CD8-positive, alpha-beta memory T cell (primary cell): ENCODE measurements around the gene MLH1. TPM values are rescaled to one million over a fixed set of nuclear protein-coding genes. Genes with fewer than 3 reads are reported as not detected.
"Not testable (repeated sequence)": the region's sequence is repeated elsewhere in the genome, so short reads cannot be mapped to it uniquely, and the experiment has no call there.

Experiments
- CTCF ChIA-PET: fragments of 350-600 bp; sonication (Branson Sonifier 250); formaldehyde crosslinking; loops from one replicate; lab custom pipeline; 2021; ENCODE audit warnings: antibody characterized with exemption; lab: Charles Lee
- POLR2A ChIA-PET: fragments of 350-600 bp; sonication (Branson Sonifier 250); formaldehyde crosslinking; loops from one replicate; lab custom pipeline; 2021; ENCODE audit warnings: antibody characterized with exemption; lab: Charles Lee
- DNase-seq, 5 donors: peaks; one replicate each; pipeline versions ENCODE4 v3.0.0 to v3.0.0-alpha.2; 2020 to 2022; ENCODE audit warnings: mixed read lengths in 1 of 5
- H3K27ac ChIP-seq: one replicate; pipeline ENCODE4 v1.7.0; 2013; ENCODE audit warnings: low read depth, mild to moderate bottlenecking, low read length, moderate library complexity
- H3K27me3 ChIP-seq: 2 replicates; pipeline ENCODE4 v1.7.0; 2013; ENCODE audit warnings: low read length, mild to moderate bottlenecking; ENCODE audit not compliant: insufficient read depth, poor library complexity, severe bottlenecking
- H3K36me3 ChIP-seq: 2 replicates; pipeline ENCODE4 v1.7.0; 2013; ENCODE audit warnings: mild to moderate bottlenecking, low read length, moderate library complexity; ENCODE audit not compliant: insufficient read depth
- H3K4me1 ChIP-seq: 2 replicates; pipeline ENCODE4 v1.7.0; 2013; ENCODE audit warnings: mild to moderate bottlenecking, low read length, moderate library complexity; ENCODE audit not compliant: insufficient read depth
- H3K4me3 ChIP-seq: 2 replicates; pipeline ENCODE4 v1.7.0; 2013; ENCODE audit warnings: mild to moderate bottlenecking, low read length
- H3K9me3 ChIP-seq: 2 replicates; pipeline ENCODE4 v1.7.0; 2013; ENCODE audit warnings: mild to moderate bottlenecking, low read length
- H3K27ac Mint-ChIP-seq, 8 donors: one replicate each; pipeline ENCODE4 v1.8.0; 2020 to 2021; ENCODE audit warnings: mixed read lengths in 8 of 8, mild to moderate bottlenecking in 6 of 8, inconsistent platforms in 3 of 8, moderate library complexity in 3 of 8
- H3K27me3 Mint-ChIP-seq, 2 donors: one replicate each; pipeline ENCODE4 v1.8.0; 2020 to 2021; ENCODE audit warnings: mixed read lengths in 2 of 2, mild to moderate bottlenecking in 1 of 2, moderate library complexity in 1 of 2
- H3K36me3 Mint-ChIP-seq, 3 donors: one replicate each; pipeline ENCODE4 v1.8.0; 2020 to 2021; ENCODE audit warnings: mixed read lengths in 3 of 3, inconsistent platforms in 1 of 3, mild to moderate bottlenecking in 1 of 3
- H3K4me1 Mint-ChIP-seq, 3 donors: one replicate each; pipeline ENCODE4 v1.8.0; 2020 to 2021; ENCODE audit warnings: mixed read lengths in 3 of 3, inconsistent platforms in 1 of 3, mild to moderate bottlenecking in 1 of 3
- H3K4me3 Mint-ChIP-seq, 7 donors: one replicate each; pipeline ENCODE4 v1.8.0; 2020 to 2021; ENCODE audit warnings: mixed read lengths in 7 of 7, mild to moderate bottlenecking in 6 of 7, moderate library complexity in 4 of 7, inconsistent platforms in 2 of 7
- H3K9me3 Mint-ChIP-seq, 5 donors: one replicate each; pipeline ENCODE4 v1.8.0; 2020 to 2022; ENCODE audit warnings: mixed read lengths in 5 of 5, mild to moderate bottlenecking in 3 of 5, moderate library complexity in 2 of 5, inconsistent platforms in 1 of 5
- polyA plus RNA-seq: library from polyadenylated mRNA; unstranded; fragments of 300-500 nt; fragmentation: Illumina TruSeq; gene quantifications from one replicate; pipeline ENCODE4 v1.2.3, GENCODE V29; 2021
- total RNA-seq, 2 experiments: library from RNA; stranded (reverse); gene quantifications; one replicate each; pipeline ENCODE4 v1.2.3, GENCODE V29; 2021

MLH1 gene
- total and polyA plus RNA-seq, 3 experiments from 2014 or later: 19.5 to 73.2 (median 66.4) TPM

GRCh38 chr3:37039161-37039846, 46.0 kb downstream of the MLH1 start:
- Mint-ChIP-seq H3K4me1 (peaks cover 0 to 3% (median under 1%) of the 10 kb centered on the region in 3 donors), H3K36me3 (peaks cover 32 to 80% (median 42%) of the 10 kb centered on the region in 3 donors), H3K4me3 (no peak overlapping the region), H3K27ac (peak overlapping the region in 4 of 8 donors; percentile 22 to 51 (median 33)), H3K9me3 (peaks cover 0 to 4% (median 0%) of the 10 kb centered on the region in 5 donors), H3K27me3 (no peaks in the 10 kb centered on the region)
- Histone ChIP-seq H3K4me1 (no peaks in the 10 kb centered on the region), H3K27me3 (no peaks in the 10 kb centered on the region), H3K9me3 (peaks cover 5% of the 10 kb centered on the region), H3K27ac (no peak overlapping the region), H3K36me3 (peaks cover 25% of the 10 kb centered on the region), H3K4me3 (no peak overlapping the region)
- POLR2A ChIA-PET: no interaction called here
- CTCF ChIA-PET: interaction anchor here (0.9 kb wide), 1 partner anchor 22 kb away, joined by 3 read pairs; no protein-coding TSS in a partner anchor
- no peak for DNase-seq

DNA sequence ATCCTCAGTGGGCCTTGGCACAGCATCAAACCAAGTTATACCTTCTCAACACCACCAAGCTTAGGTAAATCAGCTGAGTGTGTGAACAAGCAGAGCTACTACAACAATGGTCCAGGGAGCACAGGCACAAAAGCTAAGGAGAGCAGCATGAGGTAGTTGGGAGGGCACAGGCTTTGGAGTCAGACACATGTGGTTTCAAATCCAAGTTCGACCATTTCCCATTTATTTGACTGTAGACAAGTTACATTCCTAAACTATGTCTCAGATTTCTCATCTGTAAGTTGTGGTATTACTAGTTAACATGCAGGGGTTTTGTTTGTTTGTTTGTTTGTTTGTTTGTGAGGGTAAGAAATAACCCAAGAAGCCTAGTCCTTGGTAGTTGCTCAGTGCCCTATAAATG, 46.9 kb downstream of the MLH1 start:
- peaks cover 25 to 79% (median 39%) of the 10 kb centered on the region in 3 donors for H3K36me3 Mint-ChIP-seq
- CTCF ChIA-PET: no interaction called here
- H3K27ac ChIP-seq: no peak overlapping the region
- peaks cover 0 to 5% (median 3%) of the 10 kb centered on the region in 3 donors for H3K4me1 Mint-ChIP-seq
- H3K4me1 ChIP-seq: no peaks in the 10 kb centered on the region
- peaks cover 22% of the 10 kb centered on the region for H3K36me3 ChIP-seq
- H3K27me3 Mint-ChIP-seq: no peaks in the 10 kb centered on the region
- H3K27me3 ChIP-seq: no peaks in the 10 kb centered on the region
- H3K27ac Mint-ChIP-seq: peak overlapping the region in 6 of 8 donors; percentile 47 to 90 (median 72)
- POLR2A ChIA-PET: no interaction called here
- no peak overlapping the region for H3K4me3 Mint-ChIP-seq
- peaks cover 5% of the 10 kb centered on the region for H3K9me3 ChIP-seq
- peaks cover 0 to 4% (median 0%) of the 10 kb centered on the region in 5 donors for H3K9me3 Mint-ChIP-seq
- no peak for DNase-seq
- no peak overlapping the region for H3K4me3 ChIP-seq

GRCh38 chr3:37041546-37042195, 48.4 kb downstream of the MLH1 start:
- Histone ChIP-seq H3K36me3 (peaks cover 16% of the 10 kb centered on the region), H3K4me1 (no peaks in the 10 kb centered on the region), H3K27me3 (no peaks in the 10 kb centered on the region), H3K9me3 (no peaks in the 10 kb centered on the region), H3K27ac (no peak overlapping the region), H3K4me3 (no peak overlapping the region)
- no peaks in the 10 kb centered on the region for H3K9me3 Mint-ChIP-seq
- peaks cover 0 to 5% (median 3%) of the 10 kb centered on the region in 3 donors for H3K4me1 Mint-ChIP-seq
- H3K27me3 Mint-ChIP-seq: no peaks in the 10 kb centered on the region
- H3K27ac Mint-ChIP-seq: peak overlapping the region in 1 of 8 donors; percentile 6
- POLR2A ChIA-PET: no interaction called here
- CTCF ChIA-PET: interaction anchor here (1.0 kb wide), 1 partner anchor 12 kb away, joined by 3 read pairs; no protein-coding TSS in a partner anchor
- no peak overlapping the region for H3K4me3 Mint-ChIP-seq
- DNase-seq: no peak
- H3K36me3 Mint-ChIP-seq: peaks cover 11 to 74% (median 31%) of the 10 kb centered on the region in 3 donors

GRCh38 chr3:37042712-37043111, 49.4 kb downstream of the MLH1 start:
- POLR2A ChIA-PET, CTCF ChIA-PET, H3K27ac ChIP-seq, H3K4me3 Mint-ChIP-seq, H3K27me3 Mint-ChIP-seq, H3K9me3 Mint-ChIP-seq, H3K27me3 ChIP-seq, H3K4me3 ChIP-seq, DNase-seq, H3K4me1 Mint-ChIP-seq, H3K9me3 ChIP-seq, H3K4me1 ChIP-seq: not testable (repeated sequence)
- Mint-ChIP-seq H3K27ac (peak overlapping the region in 1 of 8 donors; percentile 27), H3K36me3 (peaks cover 11 to 76% (median 35%) of the 10 kb centered on the region in 3 donors)
- peaks cover 22% of the 10 kb centered on the region for H3K36me3 ChIP-seq

- Mint-ChIP-seq H3K27ac (peak overlapping the region in 2 of 8 donors; percentile 23 to 38), H3K9me3 (no peaks in the 10 kb centered on the region), H3K4me3 (no peak overlapping the region), H3K36me3 (peaks cover 14 to 87% (median 31%) of the 10 kb centered on the region in 3 donors), H3K27me3 (no peaks in the 10 kb centered on the region), H3K4me1 (no peaks in the 10 kb centered on the region)
- Histone ChIP-seq H3K36me3 (peaks cover 26% of the 10 kb centered on the region), H3K27me3 (no peaks in the 10 kb centered on the region), H3K4me1 (no peaks in the 10 kb centered on the region), H3K27ac (no peak overlapping the region), H3K9me3 (no peaks in the 10 kb centered on the region), H3K4me3 (no peak overlapping the region)
- ChIA-PET POLR2A (no interaction called here), CTCF (no interaction called here)
- DNase-seq: no peak
Observed at GRCh38 chr3:37050282-37050681, 57.0 kb downstream of the MLH1 start.

- no peak for DNase-seq
- Histone ChIP-seq H3K27ac (no peak overlapping the region), H3K36me3 (peaks cover 20% of the 10 kb centered on the region), H3K27me3 (no peaks in the 10 kb centered on the region), H3K9me3 (no peaks in the 10 kb centered on the region), H3K4me1 (no peaks in the 10 kb centered on the region), H3K4me3 (no peak overlapping the region)
- no peak overlapping the region for H3K4me3 Mint-ChIP-seq
- ChIA-PET CTCF (no interaction called here), POLR2A (no interaction called here)
- no peaks in the 10 kb centered on the region for H3K9me3 Mint-ChIP-seq
- no peaks in the 10 kb centered on the region for H3K27me3 Mint-ChIP-seq
- peak overlapping the region in 5 of 8 donors; percentile 7 to 72 (median 59) for H3K27ac Mint-ChIP-seq
- peaks cover 8 to 87% (median 21%) of the 10 kb centered on the region in 3 donors for H3K36me3 Mint-ChIP-seq
- peaks cover 0 to 1% (median 0%) of the 10 kb centered on the region in 3 donors for H3K4me1 Mint-ChIP-seq
Observed at GRCh38 chr3:37052860-37053259, 59.5 kb downstream of the MLH1 start.

DNA sequence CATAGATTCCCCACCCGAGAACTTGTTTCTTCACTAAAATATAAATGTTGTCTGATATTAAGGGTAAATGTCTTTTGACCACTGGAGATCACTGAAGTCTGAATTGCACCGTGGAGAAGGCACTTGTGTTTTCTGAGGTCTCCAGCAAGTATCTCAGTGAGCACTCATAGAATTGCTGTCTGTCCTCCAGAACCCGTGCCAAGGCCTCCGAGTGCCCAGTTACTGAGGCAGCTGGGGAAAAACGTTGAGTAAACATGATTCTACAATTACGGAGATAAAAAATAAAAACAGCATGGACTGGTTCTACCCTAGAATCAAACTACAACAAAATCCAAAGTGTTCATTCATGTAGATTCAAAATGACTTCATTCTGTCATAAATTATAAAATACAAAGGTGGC, 60.0 kb downstream of the MLH1 start:
- peak overlapping the region in 4 of 8 donors; percentile 19 to 67 (median 52) for H3K27ac Mint-ChIP-seq
- H3K36me3 Mint-ChIP-seq: peaks cover 4 to 86% (median 18%) of the 10 kb centered on the region in 3 donors

DNA sequence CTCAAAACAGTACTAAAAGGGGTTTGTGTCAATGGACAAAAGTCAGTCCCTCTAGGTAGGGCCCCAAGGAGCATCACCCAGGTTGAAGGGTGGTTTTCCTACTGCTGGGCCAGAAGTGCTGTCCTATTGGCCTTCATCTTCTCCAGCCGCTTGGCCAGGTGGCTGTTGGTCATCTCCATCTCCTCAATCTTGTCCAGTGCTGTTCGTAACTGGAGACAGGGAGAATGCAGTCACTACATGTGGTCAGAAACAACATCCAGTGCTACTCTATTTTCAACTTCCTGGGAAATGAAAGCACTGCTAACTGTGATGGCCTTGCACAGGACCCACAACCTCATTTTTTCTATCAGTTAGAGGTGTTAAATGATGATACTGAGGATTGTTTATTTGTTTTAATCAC, 60.4 kb downstream of the MLH1 start:
- Histone ChIP-seq H3K27me3 (no peaks in the 10 kb centered on the region), H3K27ac (no peak overlapping the region), H3K4me1 (no peaks in the 10 kb centered on the region), H3K36me3 (peaks cover 15% of the 10 kb centered on the region), H3K4me3 (no peak overlapping the region), H3K9me3 (no peaks in the 10 kb centered on the region)
- no peaks in the 10 kb centered on the region for H3K27me3 Mint-ChIP-seq
- H3K4me1 Mint-ChIP-seq: peaks cover 0 to 1% (median 0%) of the 10 kb centered on the region in 3 donors
- CTCF ChIA-PET: interaction anchor here (0.7 kb wide), 1 partner anchor 95 kb away, joined by 3 read pairs; no protein-coding TSS in a partner anchor
- H3K4me3 Mint-ChIP-seq: no peak overlapping the region
- no peaks in the 10 kb centered on the region for H3K9me3 Mint-ChIP-seq
- peak overlapping the region in 4 of 8 donors; percentile 19 to 67 (median 54) for H3K27ac Mint-ChIP-seq
- peaks cover 4 to 84% (median 15%) of the 10 kb centered on the region in 3 donors for H3K36me3 Mint-ChIP-seq
- POLR2A ChIA-PET: no interaction called here
- no peak for DNase-seq

More for the DNA sequence above, 60.0 kb downstream of the MLH1 start:
- H3K27ac ChIP-seq: no peak overlapping the region
- Mint-ChIP-seq H3K27me3 (no peaks in the 10 kb centered on the region), H3K4me1 (peaks cover 0 to 1% (median 0%) of the 10 kb centered on the region in 3 donors), H3K9me3 (no peaks in the 10 kb centered on the region), H3K4me3 (no peak overlapping the region)
- H3K36me3 ChIP-seq: peaks cover 16% of the 10 kb centered on the region
- no peak for DNase-seq
- no peaks in the 10 kb centered on the region for H3K4me1 ChIP-seq
- no peak overlapping the region for H3K4me3 ChIP-seq
- H3K27me3 ChIP-seq: no peaks in the 10 kb centered on the region
- POLR2A ChIA-PET: no interaction called here
- H3K9me3 ChIP-seq: no peaks in the 10 kb centered on the region
- CTCF ChIA-PET: no interaction called here
